ENCODE results near the gene CSNK2A3. TPM values are rescaled to one million over a fixed set of nuclear protein-coding genes. Genes with fewer than 3 reads are reported as not detected.
"Not testable (repeated sequence)": the region's sequence is repeated elsewhere in the genome, so short reads cannot be mapped to it uniquely, and the experiment has no call there.

CSNK2A3 gene
- 1 to 10 TPM in 5 of 6 donors, under 1 TPM in 1; 0.71 to 1.9 (median 1.7) TPM for polyA plus RNA-seq (ENCODE audit: low read depth in 6 of 6)

GRCh38 chr11:11352878-11353277 lies at the start of gene CSNK2A3:
Gene CSNK2A3 (minus strand): TSS chr11:11353250. CDS start chr11:11353119, 131 bp downstream.
- not testable (repeated sequence) for H3K9me3 Mint-ChIP-seq; ATAC-seq (ENCODE audit: low read depth in 2 of 2); H3K4me1 Mint-ChIP-seq; H3K4me3 Mint-ChIP-seq; H3K36me3 Mint-ChIP-seq; DNase-seq; H3K27ac Mint-ChIP-seq
- peaks cover 9 to 24% (median 10%) of the 10 kb centered on the region in 3 donors for H3K27me3 Mint-ChIP-seq

- H3K27ac Mint-ChIP-seq, result no peak overlapping the region
These were observed 49.0 kb upstream of the CSNK2A3 start for GRCh38 chr11:11401960-11402535.

GRCh38 chr11:11400635-11401232 lies 47.7 kb upstream of the CSNK2A3 start:
- H3K4me1 Mint-ChIP-seq, result no peaks in the 10 kb centered on the region
- H3K36me3 Mint-ChIP-seq, result no peaks in the 10 kb centered on the region
- DNase-seq (no peak), ATAC-seq (ENCODE audit: low read depth in 2 of 2) (no peak)
- no peak overlapping the region for H3K27ac Mint-ChIP-seq
- peaks cover 8 to 21% (median 20%) of the 10 kb centered on the region in 3 donors for H3K27me3 Mint-ChIP-seq
- H3K4me3 Mint-ChIP-seq, result no peak overlapping the region
- no peaks in the 10 kb centered on the region for H3K9me3 Mint-ChIP-seq

More at GRCh38 chr11:11401960-11402535, 49.0 kb upstream of the CSNK2A3 start:
- H3K27me3 Mint-ChIP-seq, result peaks cover 8 to 21% (median 12%) of the 10 kb centered on the region in 3 donors
- no peaks in the 10 kb centered on the region for H3K9me3 Mint-ChIP-seq
- ATAC-seq (ENCODE audit: low read depth in 2 of 2) (no peak), DNase-seq (no peak)
- H3K4me3 Mint-ChIP-seq, result no peak overlapping the region
- H3K4me1 Mint-ChIP-seq, result no peaks in the 10 kb centered on the region
- H3K36me3 Mint-ChIP-seq, result no peaks in the 10 kb centered on the region

GRCh38 chr11:11400121-11400520 lies 47.1 kb upstream of the CSNK2A3 start:
- H3K4me1 Mint-ChIP-seq, result no peaks in the 10 kb centered on the region
- H3K36me3 Mint-ChIP-seq, result no peaks in the 10 kb centered on the region
- H3K27me3 Mint-ChIP-seq, result peaks cover 8 to 24% (median 21%) of the 10 kb centered on the region in 3 donors
- H3K9me3 Mint-ChIP-seq, result peaks cover 0 to under 1% (median 0%) of the 10 kb centered on the region in 7 donors
- ATAC-seq (ENCODE audit: low read depth in 2 of 2) (no peak), DNase-seq (no peak)
- H3K4me3 Mint-ChIP-seq, result no peak overlapping the region
- peak overlapping the region in 1 of 6 donors; percentile 6 for H3K27ac Mint-ChIP-seq

GRCh38 chr11:11397781-11398180 lies 44.7 kb upstream of the CSNK2A3 start:
- H3K9me3 Mint-ChIP-seq, result peaks cover 0 to 2% (median 0%) of the 10 kb centered on the region in 7 donors
- no peaks in the 10 kb centered on the region for H3K36me3 Mint-ChIP-seq
- H3K27me3 Mint-ChIP-seq, result peaks cover 5 to 22% (median 10%) of the 10 kb centered on the region in 3 donors
- H3K4me1 Mint-ChIP-seq, result no peaks in the 10 kb centered on the region
- no peak for DNase-seq
- H3K4me3 Mint-ChIP-seq, result no peak overlapping the region
- ATAC-seq (ENCODE audit: low read depth in 2 of 2), result no peak
- no peak overlapping the region for H3K27ac Mint-ChIP-seq

GRCh38 chr11:11397036-11397415 lies 44.0 kb upstream of the CSNK2A3 start:
- H3K9me3 Mint-ChIP-seq, result peaks cover 0 to 2% (median 0%) of the 10 kb centered on the region in 7 donors
- no peaks in the 10 kb centered on the region for H3K4me1 Mint-ChIP-seq
- H3K27ac Mint-ChIP-seq, result no peak overlapping the region
- peaks cover 5 to 22% (median 10%) of the 10 kb centered on the region in 3 donors for H3K27me3 Mint-ChIP-seq
- no peak overlapping the region for H3K4me3 Mint-ChIP-seq
- no peaks in the 10 kb centered on the region for H3K36me3 Mint-ChIP-seq
- DNase-seq (no peak), ATAC-seq (ENCODE audit: low read depth in 2 of 2) (no peak)

GRCh38 chr11:11396301-11397035 lies 43.4 kb upstream of the CSNK2A3 start:
- ATAC-seq (ENCODE audit: low read depth in 2 of 2) (no peak), DNase-seq (no peak)
- Mint-ChIP-seq H3K36me3 (no peaks in the 10 kb centered on the region), H3K4me1 (no peaks in the 10 kb centered on the region), H3K4me3 (no peak overlapping the region), H3K27ac (no peak overlapping the region), H3K27me3 (peaks cover 5 to 22% (median 10%) of the 10 kb centered on the region in 3 donors), H3K9me3 (peaks cover 0 to 2% (median 0%) of the 10 kb centered on the region in 7 donors)

GRCh38 chr11:11395126-11395525 lies 42.1 kb upstream of the CSNK2A3 start:
- no peak for DNase-seq
- H3K9me3 Mint-ChIP-seq, result peaks cover 0 to 2% (median 0%) of the 10 kb centered on the region in 7 donors
- ATAC-seq (ENCODE audit: low read depth in 2 of 2), result no peak
- H3K4me1 Mint-ChIP-seq, result no peaks in the 10 kb centered on the region
- H3K27me3 Mint-ChIP-seq, result peaks cover 6 to 22% (median 10%) of the 10 kb centered on the region in 3 donors
- H3K27ac Mint-ChIP-seq, result peak overlapping the region in 1 of 6 donors; percentile 26
- H3K4me3 Mint-ChIP-seq, result no peak overlapping the region
- no peaks in the 10 kb centered on the region for H3K36me3 Mint-ChIP-seq

GRCh38 chr11:11394241-11394640 lies 41.2 kb upstream of the CSNK2A3 start:
- no peak overlapping the region for H3K27ac Mint-ChIP-seq
- H3K4me1 Mint-ChIP-seq, result no peaks in the 10 kb centered on the region
- H3K27me3 Mint-ChIP-seq, result peaks cover 9 to 22% (median 12%) of the 10 kb centered on the region in 3 donors
- peaks cover 0 to 2% (median 0%) of the 10 kb centered on the region in 7 donors for H3K9me3 Mint-ChIP-seq
- no peak for DNase-seq
- H3K4me3 Mint-ChIP-seq, result no peak overlapping the region
- no peaks in the 10 kb centered on the region for H3K36me3 Mint-ChIP-seq
- ATAC-seq (ENCODE audit: low read depth in 2 of 2), result no peak

- Mint-ChIP-seq H3K4me1 (no peaks in the 10 kb centered on the region), H3K27ac (no peak overlapping the region), H3K27me3 (peaks cover 13 to 40% (median 14%) of the 10 kb centered on the region in 3 donors), H3K9me3 (peaks cover 0 to 2% (median 0%) of the 10 kb centered on the region in 7 donors), H3K36me3 (no peaks in the 10 kb centered on the region), H3K4me3 (no peak overlapping the region)
- DNase-seq, result no peak
- ATAC-seq (ENCODE audit: low read depth in 2 of 2), result no peak
These were observed 38.9 kb upstream of the CSNK2A3 start for GRCh38 chr11:11391796-11392463.

- no peak overlapping the region for H3K27ac Mint-ChIP-seq
- H3K27me3 Mint-ChIP-seq, result peaks cover 13 to 37% (median 14%) of the 10 kb centered on the region in 3 donors
These were observed 38.1 kb upstream of the CSNK2A3 start for GRCh38 chr11:11391169-11391568.

GRCh38 chr11:11390068-11390771 lies 37.2 kb upstream of the CSNK2A3 start:
- Mint-ChIP-seq H3K4me3 (no peak overlapping the region), H3K27ac (no peak overlapping the region), H3K36me3 (no peaks in the 10 kb centered on the region), H3K4me1 (no peaks in the 10 kb centered on the region), H3K27me3 (peaks cover 13 to 27% (median 14%) of the 10 kb centered on the region in 3 donors), H3K9me3 (peaks cover 0 to 2% (median 0%) of the 10 kb centered on the region in 7 donors)
- ATAC-seq (ENCODE audit: low read depth in 2 of 2), result no peak
- no peak for DNase-seq

More at GRCh38 chr11:11391169-11391568, 38.1 kb upstream of the CSNK2A3 start:
- Mint-ChIP-seq H3K4me3 (no peak overlapping the region), H3K36me3 (no peaks in the 10 kb centered on the region), H3K9me3 (peaks cover 0 to 2% (median 0%) of the 10 kb centered on the region in 7 donors), H3K4me1 (no peaks in the 10 kb centered on the region)
- ATAC-seq (ENCODE audit: low read depth in 2 of 2) (no peak), DNase-seq (no peak)

- H3K27me3 Mint-ChIP-seq, result peaks cover 13 to 26% (median 14%) of the 10 kb centered on the region in 3 donors
- no peaks in the 10 kb centered on the region for H3K36me3 Mint-ChIP-seq
- H3K4me3 Mint-ChIP-seq, result no peak overlapping the region
- H3K9me3 Mint-ChIP-seq, result peaks cover 0 to 1% (median 0%) of the 10 kb centered on the region in 7 donors
- DNase-seq, result no peak
- no peak for ATAC-seq (ENCODE audit: low read depth in 2 of 2)
- H3K27ac Mint-ChIP-seq, result no peak overlapping the region
- H3K4me1 Mint-ChIP-seq, result no peaks in the 10 kb centered on the region
These were observed 36.2 kb upstream of the CSNK2A3 start for GRCh38 chr11:11389238-11389637.
